Osteoblast (primary cell): Measurements from ENCODE around the gene RNF212. TPM values are rescaled to one million over a fixed set of nuclear protein-coding genes. Genes with fewer than 3 reads are reported as not detected.

Experiments
- DNase-seq: peaks from one replicate; pipeline ENCODE4 v3.0.0; 2011; ENCODE audit warnings: low spot score, mixed read lengths; ENCODE audit not compliant: insufficient read length; ENCODE audit errors: missing footprints
- H2AFZ ChIP-seq: 2 replicates; pipeline ENCODE4 v1.6.0; 2011; ENCODE audit warnings: mild to moderate bottlenecking, low read length
- H3K27ac ChIP-seq: 2 replicates; pipeline ENCODE4 v1.5.1; 2011; ENCODE audit warnings: mild to moderate bottlenecking, low read depth, low read length, moderate library complexity
- H3K27me3 ChIP-seq: 2 replicates; pipeline ENCODE4 v1.6.0; 2012; ENCODE audit warnings: mild to moderate bottlenecking, control low read depth, inconsistent platforms, low read length, moderate library complexity; ENCODE audit not compliant: insufficient read depth
- H3K36me3 ChIP-seq: 2 replicates; pipeline ENCODE4 v1.5.1; 2011; ENCODE audit warnings: mild to moderate bottlenecking, low read length, control low read depth, moderate library complexity; ENCODE audit not compliant: insufficient read depth
- H3K4me1 ChIP-seq: 2 replicates; pipeline ENCODE4 v1.5.1; 2011; ENCODE audit warnings: mild to moderate bottlenecking, low read length, control low read depth, moderate library complexity; ENCODE audit not compliant: insufficient read depth
- H3K4me2 ChIP-seq: 2 replicates; pipeline ENCODE4 v1.6.0; 2011; ENCODE audit warnings: mild to moderate bottlenecking, low read length; ENCODE audit not compliant: insufficient read depth
- H3K4me3 ChIP-seq: fragments of 200-600 bp; sonication (generic); 3 replicates; pipeline ENCODE4 v1.5.1; 2012; ENCODE audit warnings: mild to moderate bottlenecking, low read length, inconsistent platforms; ENCODE audit not compliant: insufficient read depth
- H3K79me2 ChIP-seq: 2 replicates; pipeline ENCODE4 v1.6.0; 2012; ENCODE audit warnings: mild to moderate bottlenecking, low read length, control low read depth, inconsistent platforms; ENCODE audit not compliant: insufficient read depth
- H3K9me3 ChIP-seq: 2 replicates; pipeline ENCODE4 v1.5.1; 2011; ENCODE audit warnings: low read depth, low read length, control low read depth
- H4K20me1 ChIP-seq: 2 replicates; pipeline ENCODE4 v1.6.0; 2012; ENCODE audit warnings: mild to moderate bottlenecking, low read length, control low read depth; ENCODE audit not compliant: insufficient read depth
- CTCF ChIP-seq: IDR thresholded peaks from 2 replicates; pipeline ENCODE4 v1.5.1; 2011; ENCODE audit warnings: mild to moderate bottlenecking, low read depth, low read length, moderate library complexity; ENCODE audit errors: extremely low read depth
- total RNA-seq: library from RNA; depleted of rRNA; stranded (reverse); fragments of >200 nt; gene quantifications from 2 replicates; pipeline ENCODE4 v1.2.3, GENCODE V29; 2012

Gene RNF212
- total RNA-seq, 1 donor: 7.6 TPM

- Histone ChIP-seq H3K4me2 (no peak overlapping the region), H3K4me3 (no peak overlapping the region), H4K20me1 (no peaks in the 10 kb centered on the region), H3K27ac (no peak overlapping the region), H3K27me3 (peaks cover 22% of the 10 kb centered on the region), H3K9me3 (no peaks in the 10 kb centered on the region), H3K79me2 (no peaks in the 10 kb centered on the region), H3K4me1 (peaks cover 42% of the 10 kb centered on the region), H2AFZ (no peak overlapping the region), H3K36me3 (no peaks in the 10 kb centered on the region)
- DNase-seq: peak; percentile 68
- TF ChIP-seq CTCF: no peak
Measured at GRCh38 chr4:1049591-1049905, 63.8 kb downstream of the RNF212 start.

- H3K27me3 ChIP-seq: peaks cover 22% of the 10 kb centered on the region
- no peaks in the 10 kb centered on the region for H3K9me3 ChIP-seq
- TF ChIP-seq CTCF: no peak
Measured at GRCh38 chr4:1048773-1049590, 64.4 kb downstream of the RNF212 start.

GRCh38 chr4:1047976-1048772 lies 65.2 kb downstream of the RNF212 start:
- peak; percentile 56 for DNase-seq
- H3K27ac ChIP-seq: no peak overlapping the region
- TF ChIP-seq CTCF: no peak
- H3K27me3 ChIP-seq: peaks cover 15% of the 10 kb centered on the region
- no peak overlapping the region for H3K4me3 ChIP-seq
- no peaks in the 10 kb centered on the region for H3K9me3 ChIP-seq
- peaks cover 49% of the 10 kb centered on the region for H3K4me1 ChIP-seq
- no peaks in the 10 kb centered on the region for H3K36me3 ChIP-seq
- H3K79me2 ChIP-seq: no peaks in the 10 kb centered on the region
- no peaks in the 10 kb centered on the region for H4K20me1 ChIP-seq
- no peak overlapping the region for H2AFZ ChIP-seq
- peak overlapping the region; percentile 76 for H3K4me2 ChIP-seq

More at GRCh38 chr4:1048773-1049590, 64.4 kb downstream of the RNF212 start:
- Histone ChIP-seq H3K36me3 (no peaks in the 10 kb centered on the region), H3K79me2 (no peaks in the 10 kb centered on the region), H3K4me3 (no peak overlapping the region), H3K4me2 (no peak overlapping the region), H2AFZ (no peak overlapping the region), H4K20me1 (no peaks in the 10 kb centered on the region), H3K4me1 (peaks cover 48% of the 10 kb centered on the region), H3K27ac (no peak overlapping the region)
- DNase-seq: peak; percentile 62
